ENCODE data around the gene AKT3.
"Not testable (repeated sequence)": the region's sequence is repeated elsewhere in the genome, so short reads cannot be mapped to it uniquely, and the experiment has no call there.

Gene AKT3

DNA sequence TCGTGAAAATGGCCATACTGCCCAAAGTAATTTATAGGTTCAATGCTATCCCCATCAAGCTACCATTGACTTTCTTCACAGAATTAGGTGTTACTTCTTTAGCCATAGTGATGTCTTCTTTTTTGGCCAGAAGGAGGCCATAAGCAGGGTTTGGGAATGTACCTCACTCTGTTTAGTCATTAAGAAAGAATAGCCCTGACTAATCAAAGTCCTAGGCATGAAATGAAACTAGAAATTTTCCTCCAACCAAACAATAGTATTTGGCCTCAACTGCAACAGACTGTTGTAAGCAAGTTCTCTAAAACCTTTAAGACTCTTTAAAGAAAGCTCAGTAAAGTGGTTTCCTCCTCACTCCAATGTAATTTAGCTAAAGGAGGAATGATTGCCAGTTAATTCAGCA is 163.9 kb downstream of the AKT3 start:
- in situ Hi-C loops (cut with MboI; ENCODE audit: low sequenced_read_pairs, unreplicated experiment) = no loop called here
- no peak for TF ChIP-seq CTCF (IDR thresholded peaks at IDR 0.05; ENCODE audit: borderline replicate concordance, control extremely low read depth, extremely low read depth, insufficient read depth, missing control alignments)
- DNase-seq (ENCODE audit: low spot score) = no peak

DNA sequence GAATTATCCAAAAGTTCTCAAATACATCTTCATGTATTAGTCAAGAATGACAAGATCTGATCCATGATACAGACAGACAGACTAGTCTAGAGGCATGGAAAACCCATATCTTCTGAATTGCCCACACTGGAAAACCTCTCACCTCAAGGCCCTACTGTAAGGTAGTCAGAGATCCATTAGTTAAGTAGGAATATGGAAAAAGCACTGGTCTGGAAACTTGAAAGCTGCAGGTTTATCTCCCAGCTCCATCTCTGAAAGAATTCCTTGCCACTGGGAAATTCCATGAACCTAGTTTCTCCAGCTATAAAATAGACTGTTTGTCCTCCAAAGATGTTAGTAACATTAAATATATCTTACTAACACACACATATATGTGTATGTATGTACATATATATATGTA is 169.2 kb downstream of the AKT3 start:
- TF ChIP-seq CTCF (IDR thresholded peaks at IDR 0.05; ENCODE audit: borderline replicate concordance, control extremely low read depth, extremely low read depth, insufficient read depth, missing control alignments) = no peak
- no peak for DNase-seq (ENCODE audit: low spot score)
- in situ Hi-C loops (cut with MboI; ENCODE audit: low sequenced_read_pairs, unreplicated experiment) = no loop called here

GRCh38 chr1:243672539-243673074 is 177.4 kb downstream of the AKT3 start:
- DNase-seq (ENCODE audit: low spot score) = no peak
- no peak for TF ChIP-seq CTCF (IDR thresholded peaks at IDR 0.05; ENCODE audit: borderline replicate concordance, control extremely low read depth, extremely low read depth, insufficient read depth, missing control alignments)
- in situ Hi-C loops (cut with MboI; ENCODE audit: low sequenced_read_pairs, unreplicated experiment) = no loop called here

- no peak for TF ChIP-seq CTCF (IDR thresholded peaks at IDR 0.05; ENCODE audit: borderline replicate concordance, control extremely low read depth, extremely low read depth, insufficient read depth, missing control alignments)
- in situ Hi-C loops (cut with MboI; ENCODE audit: low sequenced_read_pairs, unreplicated experiment) = no loop called here
- DNase-seq (ENCODE audit: low spot score) = peak; percentile 22
Measured at GRCh38 chr1:243667591-243667990, 182.5 kb downstream of the AKT3 start.

GRCh38 chr1:243667133-243667532 is 182.9 kb downstream of the AKT3 start:
- in situ Hi-C loops (cut with MboI; ENCODE audit: low sequenced_read_pairs, unreplicated experiment) = no loop called here
- DNase-seq (ENCODE audit: low spot score) = no peak
- TF ChIP-seq CTCF (IDR thresholded peaks at IDR 0.05; ENCODE audit: borderline replicate concordance, control extremely low read depth, extremely low read depth, insufficient read depth, missing control alignments) = no peak

GRCh38 chr1:243663651-243664050 is 186.4 kb downstream of the AKT3 start:
- in situ Hi-C loops (cut with MboI; ENCODE audit: low sequenced_read_pairs, unreplicated experiment) = no loop called here
- DNase-seq (ENCODE audit: low spot score) = no peak
- TF ChIP-seq CTCF (IDR thresholded peaks at IDR 0.05; ENCODE audit: borderline replicate concordance, control extremely low read depth, extremely low read depth, insufficient read depth, missing control alignments) = no peak

- in situ Hi-C loops (cut with MboI; ENCODE audit: low sequenced_read_pairs, unreplicated experiment) = not testable (repeated sequence)
Measured at GRCh38 chr1:243662169-243662568, 187.9 kb downstream of the AKT3 start.

More at GRCh38 chr1:243662169-243662568, 187.9 kb downstream of the AKT3 start:
- DNase-seq (ENCODE audit: low spot score) = not testable (repeated sequence)

Measured in GM13976 (cell line).